GM10847 (cell line): ENCODE data around the gene CPM.
A peak's percentile ranks its signal among the peaks of the same experiment; 100 is the strongest.

Source experiments
- POLR2A ChIP-seq: IDR thresholded peaks from 2 replicates; pipeline ENCODE4 v1.6.1; 2011; ENCODE audit not compliant: insufficient read length; ENCODE audit errors: extremely low read depth

Gene CPM

GRCh38 chr12:68824597-68825250, 108.2 kb downstream of the CPM start:
- no peak for TF ChIP-seq POLR2A

GRCh38 chr12:68824131-68824530, 108.8 kb downstream of the CPM start:
- TF ChIP-seq POLR2A: no peak

DNA sequence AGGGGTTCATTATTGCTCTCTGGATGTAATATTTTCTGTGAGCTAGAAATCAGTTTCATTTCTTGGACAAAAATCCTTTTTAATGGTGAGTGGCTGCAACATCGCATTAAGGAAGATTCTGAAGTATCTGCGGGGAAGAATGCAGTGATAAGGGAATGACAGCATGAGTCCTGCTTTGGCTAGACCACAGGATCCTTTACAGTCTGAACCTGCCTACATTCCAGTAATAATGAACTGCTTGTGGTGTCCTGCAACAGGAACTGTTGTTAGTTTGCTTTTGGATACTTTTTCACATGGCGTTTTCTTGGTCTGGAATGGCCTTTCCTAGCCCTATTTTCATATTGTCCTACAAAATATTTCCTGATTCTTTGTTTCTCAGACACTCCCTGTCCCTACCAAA, 109.3 kb downstream of the CPM start:
- TF ChIP-seq POLR2A: no peak

DNA sequence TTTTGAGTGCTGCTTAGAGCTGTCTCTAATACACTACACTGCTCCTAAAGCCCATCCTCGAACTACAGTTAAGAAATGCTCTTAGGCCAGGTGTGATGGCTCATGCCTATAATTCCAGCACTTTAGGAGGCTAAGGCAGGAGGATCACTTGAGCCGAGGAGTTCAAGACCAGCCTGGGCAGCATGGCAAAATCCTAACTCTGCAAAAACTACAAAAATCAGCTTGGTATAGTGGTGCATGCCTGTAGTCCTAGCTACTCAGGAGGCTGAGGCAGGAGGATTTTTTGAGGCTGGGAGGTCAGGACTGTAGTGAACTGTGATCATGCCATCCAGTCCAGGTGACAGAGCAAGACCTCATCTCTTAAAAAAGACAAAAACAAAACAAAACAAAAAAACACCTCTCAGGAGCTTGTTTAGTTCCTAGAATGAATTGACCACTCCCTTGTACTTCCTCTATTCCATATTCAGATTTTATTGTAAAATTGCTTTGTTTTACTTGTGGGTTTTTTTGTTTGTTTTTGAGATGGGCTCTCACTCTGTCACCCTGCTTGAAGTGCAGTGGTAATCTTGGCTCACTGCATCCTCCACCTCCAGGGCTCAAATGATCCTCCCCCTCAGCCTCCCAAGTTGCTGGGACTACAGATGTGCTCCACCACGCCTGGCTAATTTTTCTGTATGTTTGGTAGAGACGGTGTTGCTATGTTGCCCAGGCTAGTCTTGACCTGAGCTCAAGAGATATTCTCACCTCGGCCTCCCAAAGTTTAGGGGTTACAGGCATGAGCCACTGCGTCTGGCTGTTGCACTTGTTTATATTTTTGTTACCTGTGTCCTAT, 111.4 kb downstream of the CPM start:
- TF ChIP-seq POLR2A: no peak

DNA sequence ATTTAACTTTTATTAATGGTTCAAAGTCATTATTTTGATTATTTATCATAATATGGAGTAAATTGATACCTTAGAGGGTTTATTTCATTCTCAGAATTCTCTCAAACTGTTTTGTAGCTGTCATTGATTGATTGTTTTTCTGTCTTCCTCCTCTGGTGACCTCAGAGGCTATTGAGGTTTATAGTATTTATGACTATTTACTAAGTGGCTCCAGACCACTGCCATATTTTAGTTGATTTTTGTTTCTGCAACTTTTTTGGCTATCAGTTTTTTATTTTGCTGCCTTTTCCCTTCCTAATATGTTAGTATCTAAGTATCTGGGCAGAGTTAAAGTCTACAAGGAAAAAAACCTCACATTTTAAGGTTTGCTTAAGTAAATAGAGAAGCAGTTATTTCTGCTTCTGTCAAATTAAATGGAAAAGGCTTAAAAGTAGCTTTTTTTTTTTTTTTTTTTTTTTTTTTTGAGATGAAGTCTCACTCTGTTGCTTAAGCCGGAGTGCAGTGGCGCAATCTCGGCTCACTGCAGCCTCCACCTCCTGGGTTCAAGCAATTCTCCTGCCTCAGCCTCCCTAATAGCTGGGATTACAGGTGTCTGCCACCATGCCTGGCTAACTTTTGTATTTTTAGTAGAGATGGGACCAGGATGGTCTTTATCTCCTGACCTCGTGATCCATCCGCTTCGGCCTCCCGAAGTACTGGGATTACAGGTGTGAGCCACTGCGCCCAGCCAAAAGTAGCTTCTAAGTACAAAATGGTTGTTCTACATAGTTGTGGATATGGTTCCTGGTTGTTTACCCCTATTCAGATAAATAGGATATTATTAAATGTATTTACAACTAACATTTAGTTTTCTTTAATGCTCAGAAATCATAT, 116.8 kb downstream of the CPM start:
- TF ChIP-seq POLR2A: no peak

DNA sequence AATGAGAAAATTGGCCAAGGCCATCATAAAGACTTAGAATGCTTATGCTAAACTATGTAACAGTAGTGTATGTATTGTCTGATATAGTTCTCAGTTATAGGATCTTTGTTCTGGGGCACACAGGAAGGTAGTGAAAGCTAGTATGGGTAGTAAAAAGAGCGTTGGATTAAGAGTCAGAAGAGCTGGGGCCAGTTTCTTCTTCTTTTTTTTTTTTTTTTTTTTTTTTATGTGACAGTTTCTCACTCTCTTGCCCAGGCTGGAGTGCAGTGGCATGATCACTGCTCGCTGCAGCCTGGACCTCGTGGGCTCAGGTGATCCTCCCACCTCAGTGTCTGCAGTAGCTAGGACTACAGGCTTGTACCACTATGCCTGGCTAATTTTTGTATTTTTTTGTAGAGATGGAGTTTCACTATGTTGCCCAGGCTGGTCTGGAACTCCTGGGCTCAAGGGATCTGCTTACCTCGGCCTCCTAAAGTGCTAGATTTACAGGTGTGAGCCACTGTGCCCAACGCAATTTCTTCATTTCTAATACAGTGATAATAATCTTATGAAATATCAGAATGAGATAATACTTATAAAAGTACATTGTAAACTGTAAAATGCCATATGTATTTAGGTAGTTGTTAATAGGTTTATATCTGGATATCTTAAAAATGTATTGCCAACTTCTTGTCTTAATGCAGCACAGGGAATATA, 117.6 kb downstream of the CPM start:
- TF ChIP-seq POLR2A: no peak

GRCh38 chr12:68814490-68815231, 118.3 kb downstream of the CPM start:
- no peak for TF ChIP-seq POLR2A

GRCh38 chr12:68813242-68813593, 119.8 kb downstream of the CPM start:
- no peak for TF ChIP-seq POLR2A

DNA sequence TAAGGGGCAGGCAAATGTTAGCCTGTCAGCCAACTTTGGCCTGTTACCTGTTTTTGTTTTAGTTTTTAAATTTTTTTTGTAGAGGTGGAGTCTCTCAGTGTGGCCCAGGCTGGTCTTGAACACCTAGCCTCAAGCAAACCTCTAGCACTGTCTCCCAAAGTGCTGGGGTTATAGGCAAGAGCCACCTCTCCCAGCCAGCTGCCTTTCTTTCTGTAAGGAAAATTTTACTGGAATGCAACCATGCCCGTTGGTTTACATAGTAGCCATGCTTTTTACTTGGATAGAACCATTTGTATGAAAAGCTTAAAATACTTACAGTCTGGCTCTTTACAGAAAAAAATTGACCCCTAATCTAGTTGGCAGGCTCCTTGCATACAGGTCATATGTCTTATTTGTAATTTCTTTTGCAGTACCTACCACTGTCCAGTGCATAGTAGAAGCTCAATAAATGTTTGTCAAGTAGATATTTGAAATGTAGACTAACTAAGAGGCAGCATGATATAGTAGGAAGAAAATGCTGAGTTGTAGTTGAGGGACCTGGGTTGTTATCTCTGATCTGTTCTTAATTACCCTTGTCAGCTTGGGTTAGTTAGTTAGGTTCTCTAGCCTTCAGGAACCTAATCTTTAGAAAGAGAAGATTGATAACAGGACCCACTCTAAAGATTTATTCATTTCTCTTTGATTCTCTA, 120.3 kb downstream of the CPM start:
- no peak for TF ChIP-seq POLR2A

- no peak for TF ChIP-seq POLR2A
Observed at GRCh38 chr12:68809190-68810026, 123.6 kb downstream of the CPM start.

DNA sequence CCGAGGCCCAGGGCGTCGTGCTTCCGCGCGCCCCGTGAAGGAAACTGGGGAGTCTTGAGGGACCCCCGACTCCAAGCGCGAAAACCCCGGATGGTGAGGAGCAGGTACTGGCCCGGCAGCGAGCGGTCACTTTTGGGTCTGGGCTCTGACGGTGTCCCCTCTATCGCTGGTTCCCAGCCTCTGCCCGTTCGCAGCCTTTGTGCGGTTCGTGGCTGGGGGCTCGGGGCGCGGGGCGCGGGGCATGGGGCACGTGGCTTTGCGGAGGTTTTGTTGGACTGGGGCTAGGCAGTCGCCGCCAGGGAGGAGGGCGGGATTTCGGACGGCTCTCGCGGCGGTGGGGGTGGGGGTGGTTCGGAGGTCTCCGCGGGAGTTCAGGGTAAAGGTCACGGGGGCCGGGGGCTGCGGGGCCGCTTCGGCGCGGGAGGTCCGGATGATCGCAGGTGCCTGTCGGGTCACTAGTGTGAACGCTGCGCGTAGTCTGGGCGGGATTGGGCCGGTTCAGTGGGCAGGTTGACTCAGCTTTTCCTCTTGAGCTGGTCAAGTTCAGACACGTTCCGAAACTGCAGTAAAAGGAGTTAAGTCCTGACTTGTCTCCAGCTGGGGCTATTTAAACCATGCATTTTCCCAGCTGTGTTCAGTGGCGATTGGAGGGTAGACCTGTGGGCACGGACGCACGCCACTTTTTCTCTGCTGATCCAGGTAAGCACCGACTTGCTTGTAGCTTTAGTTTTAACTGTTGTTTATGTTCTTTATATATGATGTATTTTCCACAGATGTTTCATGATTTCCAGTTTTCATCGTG, 124.4 kb downstream of the CPM start:
- peak; percentile 70 for TF ChIP-seq POLR2A
